ENCODE data around the gene SPATA31C1. TPM values are rescaled to one million over a fixed set of nuclear protein-coding genes. Genes with fewer than 3 reads are reported as not detected.

SPATA31C1 gene
- total and polyA plus RNA-seq, 2 of the 8 experiments (the other 6 are each of a cell fraction or from before 2014, with no cell fraction given), result 0.15 TPM; not detected in 1

DNA sequence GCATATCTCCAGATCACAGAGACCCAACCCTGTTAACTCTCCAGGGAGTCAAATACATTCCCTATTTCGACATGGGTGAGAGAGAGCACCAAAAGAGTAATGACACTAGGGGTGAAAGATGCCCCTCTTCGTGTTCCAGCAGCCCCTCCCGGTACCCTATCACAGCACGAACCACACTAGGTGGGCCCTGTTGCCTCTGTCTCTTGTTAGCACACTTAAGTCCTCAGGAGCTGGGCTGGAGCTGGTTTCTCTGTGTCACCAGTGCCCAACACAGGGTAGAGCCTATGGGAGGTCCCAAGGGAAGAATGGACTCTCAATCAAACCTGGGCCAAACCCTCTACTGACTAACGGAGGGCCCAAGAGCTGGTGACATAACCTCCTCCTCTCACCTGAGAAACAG, 55.4 kb downstream of the SPATA31C1 start:
- 87% methylated on average over 5 of the region's 5 CpGs; no CpG with 5 or more reads in 1 of the 2 experiments for WGBS, 2 experiments (ENCODE audit: extremely low coverage in 1 of 2, insufficient coverage in 1 of 2, insufficient read length in 1 of 2, insufficient replicate concordance in 2 of 2, low coverage in 1 of 2, low lambda C conversion rate in 2 of 2, missing lambda C conversion rate in 1 of 2)
- H3K18ac ChIP-seq (ENCODE audit: extremely low read depth, low read length), result no peak overlapping the region
- H4K5ac ChIP-seq (ENCODE audit: insufficient read length, low read depth, low read length), result no peak overlapping the region
- no peak overlapping the region for H2BK5ac ChIP-seq (ENCODE audit: low read depth, low read length)
- no peaks in the 10 kb centered on the region; a peak in 1 of 7 replicates for H3K27me3 ChIP-seq (replicated peaks in 1 of 4; ENCODE audit: control insufficient read depth in 3 of 4, extremely low read depth in 1 of 4, insufficient read depth in 3 of 4, low read length in 3 of 4)
- H2AFZ ChIP-seq (ENCODE audit: low read length), result no peak overlapping the region
- H3K36me3 ChIP-seq (ENCODE audit: control insufficient read depth in 2 of 4, insufficient read depth in 4 of 4, low read length in 3 of 4), result no peaks in the 10 kb centered on the region; a peak in 2 of 8 replicates
- no peaks in the 10 kb centered on the region; the same call in 1 of the 2 replicates for H3K79me1 ChIP-seq (ENCODE audit: low read depth, low read length)
- no peak overlapping the region for H3K27ac ChIP-seq (ENCODE audit: low read depth, low read length)
- H3K56ac ChIP-seq (replicated peaks; ENCODE audit: insufficient read length, low read depth, low read length), result no peak overlapping the region
- no peaks in the 10 kb centered on the region for H4K20me1 ChIP-seq (replicated peaks in 1 of 2; ENCODE audit: control insufficient read depth in 1 of 2, insufficient read depth in 2 of 2, low read length in 2 of 2)
- H3K9me3 ChIP-seq (ENCODE audit: insufficient read depth in 2 of 2, low read depth in 1 of 2, low read length in 1 of 2), result no peaks in the 10 kb centered on the region
- H2BK120ac ChIP-seq (replicated peaks; ENCODE audit: low read depth, low read length), result no peak overlapping the region
- peak overlapping the region in 1 of 2 experiments; percentile 74; a peak in 1 of 4 replicates for H3K4me2 ChIP-seq (ENCODE audit: insufficient read depth in 1 of 2, low read depth in 2 of 2, low read length in 2 of 2)
- no peak overlapping the region for H3K4ac ChIP-seq (replicated peaks; ENCODE audit: insufficient read length, low read depth, low read length)
- CTCF ChIA-PET (ENCODE audit: partially characterized antibody), result interaction anchor here (0.6 to 1.4 kb wide), 3 partner anchors 22 to 155 kb away, joined by 3 to 5 read pairs (median 3); no protein-coding TSS in a partner anchor
- no peak overlapping the region for H3K9ac ChIP-seq (replicated peaks in 1 of 4; ENCODE audit: extremely low read depth in 1 of 4, low read depth in 3 of 4, low read length in 3 of 4)
- POLR2A ChIA-PET (ENCODE audit: partially characterized antibody), result no interaction called here
- peaks cover 8% of the 10 kb centered on the region; the same call in 1 of the 2 replicates for H3K23me2 ChIP-seq (ENCODE audit: low read depth, low read length)
- no peak overlapping the region for H4K8ac ChIP-seq (ENCODE audit: extremely low read depth, insufficient read depth, low read length)
- no peak overlapping the region for H2BK15ac ChIP-seq (ENCODE audit: low read length)
- no peak overlapping the region for H4K91ac ChIP-seq (replicated peaks; ENCODE audit: insufficient read length, low read length)
- no peak for DNase-seq (ENCODE audit: low read depth in 1 of 2, low spot score in 2 of 2)
- no peak for FAIRE-seq
- no peak overlapping the region for H3K14ac ChIP-seq (ENCODE audit: insufficient read length)
- H3K4me3 ChIP-seq (ENCODE audit: extremely low read depth in 1 of 4, insufficient read depth in 2 of 4, low read depth in 3 of 4, low read length in 4 of 4), result no peak overlapping the region
- no peak overlapping the region for H3K23ac ChIP-seq (ENCODE audit: insufficient read length)
- no peaks in the 10 kb centered on the region for H3K79me2 ChIP-seq (ENCODE audit: control insufficient read depth in 1 of 2, insufficient read depth in 2 of 2, low read length in 2 of 2)
- H2AK5ac ChIP-seq (ENCODE audit: low read depth, low read length), result no peak overlapping the region
- no peak overlapping the region for H2BK12ac ChIP-seq (ENCODE audit: low read depth, low read length)
- no peak overlapping the region for H2BK20ac ChIP-seq (ENCODE audit: low read length)
- H3K4me1 ChIP-seq (replicated peaks in 1 of 4; ENCODE audit: control insufficient read depth in 3 of 4, insufficient read depth in 4 of 4, low read length in 3 of 4), result peaks cover 0 to 2% (median 0%) of the 10 kb centered on the region in 4 experiments; a peak in 1 of 7 replicates
- TF ChIP-seq JUND (IDR thresholded peaks at IDR 0.05; ENCODE audit: low read length), result no peak
- TF ChIP-seq KDM5A (IDR thresholded peaks at IDR 0.05; ENCODE audit: low read length), result no peak
- no peak for TF ChIP-seq PHF8 (conservative IDR thresholded peaks at IDR 0.05; ENCODE audit: low read depth, low read length)
- TF ChIP-seq, protein P1, sequence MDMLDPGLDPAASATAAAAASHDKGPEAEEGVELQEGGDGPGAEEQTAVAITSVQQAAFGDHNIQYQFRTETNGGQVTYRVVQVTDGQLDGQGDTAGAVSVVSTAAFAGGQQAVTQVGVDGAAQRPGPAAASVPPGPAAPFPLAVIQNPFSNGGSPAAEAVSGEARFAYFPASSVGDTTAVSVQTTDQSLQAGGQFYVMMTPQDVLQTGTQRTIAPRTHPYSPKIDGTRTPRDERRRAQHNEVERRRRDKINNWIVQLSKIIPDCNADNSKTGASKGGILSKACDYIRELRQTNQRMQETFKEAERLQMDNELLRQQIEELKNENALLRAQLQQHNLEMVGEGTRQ (IDR thresholded peaks at IDR 0.05; ENCODE audit: low read length), result no peak
- no peak for TF ChIP-seq KDM1A (IDR thresholded peaks at IDR 0.05; ENCODE audit: borderline replicate concordance, low read length)
